T-cell (primary cell): ENCODE measurements around the gene AGPAT2. TPM values are rescaled to one million over a fixed set of nuclear protein-coding genes. Genes with fewer than 3 reads are reported as not detected.

Source experiments
- ATAC-seq, 4 experiments: fragments of 200-7000 bp in 3 of 4; fragments of 150-1000 bp in 1 of 4; cut with Tn5 transposase; replicated peaks in 1 of 4; 1 replicate in 3 of 4; 2 replicates in 1 of 4; pipeline ENCODE4 v1.10.0; 2021; ENCODE audit warnings: moderate library complexity in 3 of 4, mild to moderate bottlenecking in 2 of 4, moderate number of reproducible peaks in 1 of 4
- CTCF ChIA-PET, 2 donors: fragments of 300-600 bp; sonication (Branson Sonifier 250); formaldehyde crosslinking; loops; one replicate each; lab custom pipeline; 2022; ENCODE audit warnings: antibody characterized with exemption in 2 of 2; lab: Charles Lee
- POLR2A ChIA-PET, 2 donors: fragments of 300-600 bp; sonication (Branson Sonifier 250); formaldehyde crosslinking; loops; one replicate each; lab custom pipeline; 2022; ENCODE audit warnings: antibody characterized with exemption in 2 of 2; lab: Charles Lee
- DNase-seq, 35 experiments: peaks; one replicate each; pipeline versions ENCODE4 v3.0.0 to v3.0.0-alpha.2; 2013 to 2023
- H3K27ac ChIP-seq: one replicate; pipeline ENCODE4 v1.5.1; 2013; ENCODE audit warnings: low read length
- H3K27me3 ChIP-seq, 2 experiments: replicated peaks in 1 of 2; 1 replicate in 1 of 2; 2 replicates in 1 of 2; pipeline versions ENCODE4 v1.6.1 to v1.7.0; 2013; ENCODE audit warnings: low read length in 1 of 2, mixed read lengths in 1 of 2; ENCODE audit not compliant: control insufficient read depth in 2 of 2, insufficient read depth in 2 of 2; ENCODE audit errors: extremely low read depth in 1 of 2
- H3K36me3 ChIP-seq, 2 donors: 1 replicate in 1 of 2; 2 replicates in 1 of 2; pipeline versions ENCODE4 v1.6.1 to v1.7.0; 2013; ENCODE audit warnings: low read length in 1 of 2; ENCODE audit not compliant: control insufficient read depth in 2 of 2, insufficient read depth in 1 of 2; ENCODE audit errors: extremely low read depth in 1 of 2
- H3K4me1 ChIP-seq, 2 experiments: 1 replicate in 1 of 2; 2 replicates in 1 of 2; pipeline versions ENCODE4 v1.6.1 to v1.7.0; 2013; ENCODE audit warnings: low read length in 2 of 2, mixed read lengths in 1 of 2; ENCODE audit not compliant: insufficient read depth in 2 of 2, control insufficient read depth in 1 of 2; ENCODE audit errors: extremely low read depth in 1 of 2
- H3K4me3 ChIP-seq, 2 donors: 1 replicate in 1 of 2; 2 replicates in 1 of 2; pipeline versions ENCODE4 v1.5.1 to v1.7.0; 2013; ENCODE audit warnings: mild to moderate bottlenecking in 2 of 2, low read length in 1 of 2, moderate library complexity in 1 of 2; ENCODE audit not compliant: control insufficient read depth in 1 of 2; ENCODE audit errors: extremely low read depth in 1 of 2
- H3K9me3 ChIP-seq: 2 replicates; pipeline ENCODE4 v1.7.0; 2013
- H3K27ac Mint-ChIP-seq, 2 donors: one replicate each; pipeline ENCODE4 v1.8.0; 2020 to 2021; ENCODE audit warnings: mild to moderate bottlenecking in 2 of 2, mixed read lengths in 2 of 2
- H3K27me3 Mint-ChIP-seq, 2 donors: one replicate each; pipeline ENCODE4 v1.8.0; 2021 to 2022; ENCODE audit warnings: mixed read lengths in 2 of 2
- H3K36me3 Mint-ChIP-seq: one replicate; pipeline ENCODE4 v1.8.0; 2021; ENCODE audit warnings: mixed read lengths
- H3K4me1 Mint-ChIP-seq, 3 donors: one replicate each; pipeline ENCODE4 v1.8.0; 2020 to 2022; ENCODE audit warnings: mixed read lengths in 3 of 3, mild to moderate bottlenecking in 1 of 3
- H3K4me3 Mint-ChIP-seq, 3 donors: one replicate each; pipeline ENCODE4 v1.8.0; 2020 to 2022; ENCODE audit warnings: mild to moderate bottlenecking in 3 of 3, mixed read lengths in 3 of 3, moderate library complexity in 3 of 3
- H3K9me3 Mint-ChIP-seq, 3 donors: one replicate each; pipeline ENCODE4 v1.8.0; 2020 to 2022; ENCODE audit warnings: mixed read lengths in 3 of 3
- WGBS: methylation state at CpG from one replicate; pipeline ENCODE4 v1.1.5; 2013; ENCODE audit warnings: missing lambda C conversion rate; ENCODE audit not compliant: insufficient coverage; 5-methylcytosine and 5-hydroxymethylcytosine counted together
- total RNA-seq, 35 experiments: library from RNA in 6 of 35; stranded (reverse) in 6 of 35; fragments of 120-200 nt in 1 of 35; gene quantifications; one replicate each; pipeline versions ENCODE4 v1.2.1 to v1.2.4 and lab custom pipeline; 2013 to 2026

The AGPAT2 gene
- total RNA-seq, 5 donors from 2014 or later (not counting 1 experiment from before 2014, with no cell fraction given): 6.5 to 13.0 (median 12.1) TPM

- H3K27me3 ChIP-seq: peaks cover 0 to 67% of the 10 kb centered on the region in 2 experiments
- no peaks in the 10 kb centered on the region for H3K9me3 ChIP-seq
- ChIA-PET POLR2A (interaction anchor here in 1 of 2 donors (0.6 kb wide), 1 partner anchor 21 kb away, joined by 3 read pairs; no protein-coding TSS in a partner anchor), CTCF (interaction anchor here in 1 of 2 donors (0.5 kb wide), 1 partner anchor 163 kb away, joined by 3 read pairs; no protein-coding TSS in a partner anchor)
- H3K4me3 ChIP-seq: no peak overlapping the region
- DNase-seq (no peak), ATAC-seq (no peak)
- no peak overlapping the region for H3K27ac ChIP-seq
- 67% methylated on average over 19 of the region's 19 CpGs for WGBS
- H3K27me3 Mint-ChIP-seq: peaks cover 4 to 17% of the 10 kb centered on the region in 2 donors
- H3K4me1 ChIP-seq: peaks cover 0 to 17% of the 10 kb centered on the region in 2 experiments
- H3K36me3 ChIP-seq: peaks cover 0 to 3% of the 10 kb centered on the region in 2 donors
- H3K36me3 Mint-ChIP-seq: no peaks in the 10 kb centered on the region
- H3K27ac Mint-ChIP-seq: no peak overlapping the region
- peaks cover 0 to 3% (median 0%) of the 10 kb centered on the region in 3 donors for H3K4me1 Mint-ChIP-seq
- peak overlapping the region in 1 of 3 donors; percentile 21 for H3K4me3 Mint-ChIP-seq
- no peaks in the 10 kb centered on the region for H3K9me3 Mint-ChIP-seq
Observed at GRCh38 chr9:136625101-136626065, 61.9 kb downstream of the AGPAT2 start.

GRCh38 chr9:136624184-136624951 lies 62.9 kb downstream of the AGPAT2 start:
- ChIA-PET POLR2A (no interaction called here), CTCF (no interaction called here)
- H3K9me3 ChIP-seq: no peaks in the 10 kb centered on the region
- peaks cover 0 to 3% of the 10 kb centered on the region in 2 donors for H3K36me3 ChIP-seq
- H3K27ac ChIP-seq: no peak overlapping the region
- DNase-seq (no peak), ATAC-seq (no peak)
- Mint-ChIP-seq H3K4me1 (peaks cover 0 to under 1% (median 0%) of the 10 kb centered on the region in 3 donors), H3K4me3 (no peak overlapping the region), H3K36me3 (no peaks in the 10 kb centered on the region), H3K9me3 (no peaks in the 10 kb centered on the region), H3K27ac (no peak overlapping the region), H3K27me3 (peaks cover 4 to 14% of the 10 kb centered on the region in 2 donors)
- no peak overlapping the region for H3K4me3 ChIP-seq
- peaks cover 0 to 20% of the 10 kb centered on the region in 2 experiments for H3K4me1 ChIP-seq
- WGBS: 83% methylated on average over 16 of the region's 16 CpGs
- H3K27me3 ChIP-seq: peaks cover 0 to 73% of the 10 kb centered on the region in 2 experiments

GRCh38 chr9:136623842-136624183 lies 63.4 kb downstream of the AGPAT2 start:
- Histone ChIP-seq H3K27me3 (peaks cover 0 to 79% of the 10 kb centered on the region in 2 experiments), H3K9me3 (no peaks in the 10 kb centered on the region), H3K36me3 (peaks cover 0 to 3% of the 10 kb centered on the region in 2 donors), H3K27ac (no peak overlapping the region), H3K4me3 (no peak overlapping the region), H3K4me1 (peaks cover 0 to 26% of the 10 kb centered on the region in 2 experiments)
- H3K36me3 Mint-ChIP-seq: no peaks in the 10 kb centered on the region
- WGBS: 66% methylated on average over 10 of the region's 13 CpGs
- ATAC-seq (no peak), DNase-seq (no peak)
- H3K27me3 Mint-ChIP-seq: peaks cover 4 to 14% of the 10 kb centered on the region in 2 donors
- no peak overlapping the region for H3K4me3 Mint-ChIP-seq
- H3K4me1 Mint-ChIP-seq: peaks cover 0 to 4% (median 0%) of the 10 kb centered on the region in 3 donors
- no peaks in the 10 kb centered on the region for H3K9me3 Mint-ChIP-seq
- CTCF ChIA-PET: no interaction called here
- H3K27ac Mint-ChIP-seq: no peak overlapping the region
- POLR2A ChIA-PET: no interaction called here

Other genes with a start within 250 kb of the AGPAT2 start
- gene INPP5E, start 247.6 kb downstream of the AGPAT2 start, total RNA-seq: 10 to 100 TPM; 16.5 to 35.5 (median 31.8) TPM
- gene SEC16A, start 204.4 kb downstream of the AGPAT2 start, total RNA-seq: 10 to 100 TPM; 76.3 to 99.0 (median 92.4) TPM
- 10 to 100 TPM; 50.1 to 96.1 (median 84.1) TPM for gene NOTCH1, start 141.4 kb downstream of the AGPAT2 start, total RNA-seq
- gene EGFL7, start 24.5 kb downstream of the AGPAT2 start, total RNA-seq: 1 to 10 TPM in 3 of 5 donors, under 1 TPM in 2; 0.43 to 1.9 (median 1.1) TPM
- 1 to 10 TPM in 1 of 5 donors, under 1 TPM in 4; 0.25 to 2.1 (median 0.77) TPM for gene DIPK1B, start 25.1 kb upstream of the AGPAT2 start, total RNA-seq
- gene LCN10, start 55.5 kb upstream of the AGPAT2 start, total RNA-seq: 1 to 10 TPM; 1.3 to 2.8 (median 2.2) TPM
- not detected for gene LCN6, start 61.1 kb upstream of the AGPAT2 start, total RNA-seq
- under 1 TPM in 1 of 5 donors, not detected in 4; 0.16 TPM for gene LCN8, start 70.8 kb upstream of the AGPAT2 start, total RNA-seq
- gene LCN15, start 77.1 kb upstream of the AGPAT2 start, total RNA-seq: not detected
- gene TMEM141, start 103.9 kb upstream of the AGPAT2 start, total RNA-seq: 10 to 100 TPM; 24.4 to 53.5 (median 45.8) TPM
- 1 to 10 TPM; 1.9 to 2.9 (median 2.3) TPM for gene CCDC183, start 108.9 kb upstream of the AGPAT2 start, total RNA-seq
- gene RABL6, start 120.5 kb upstream of the AGPAT2 start, total RNA-seq: 10 to 100 TPM; 60.5 to 86.7 (median 82.8) TPM
- 1 to 10 TPM; 2.1 to 7.5 (median 5.1) TPM for gene AJM1, start 155.0 kb upstream of the AGPAT2 start, total RNA-seq
- gene PHPT1, start 162.0 kb upstream of the AGPAT2 start, total RNA-seq: 10 to 100 TPM; 23.3 to 56.8 (median 43.5) TPM
- gene MAMDC4, start 164.9 kb upstream of the AGPAT2 start, total RNA-seq: 10 to 100 TPM in 1 of 5 donors, 1 to 10 TPM in 4; 3.0 to 10.7 (median 7.1) TPM
- gene EDF1, start 178.9 kb upstream of the AGPAT2 start, total RNA-seq: 100 to 1,000 TPM; 236 to 314 (median 297) TPM
- gene TRAF2, start 199.1 kb upstream of the AGPAT2 start, total RNA-seq: 10 to 100 TPM; 20.9 to 38.7 (median 33.7) TPM